Measurements from ENCODE around the gene TBX3.

Gene TBX3

GRCh38 chr12:114693059-114693531 lies 9.1 kb upstream of the TBX3 start:
- no peaks in the 10 kb centered on the region for H4K20me1 ChIP-seq (ENCODE audit: insufficient read depth, low read length)
- H3K79me2 ChIP-seq (ENCODE audit: insufficient read depth, low read length) = no peaks in the 10 kb centered on the region
- no peak overlapping the region for H3K4me2 ChIP-seq (ENCODE audit: low read length)
- H3F3A ChIP-seq (ENCODE audit: insufficient read depth, low read length) = no peaks in the 10 kb centered on the region
- no peaks in the 10 kb centered on the region for H3K9me3 ChIP-seq (ENCODE audit: low read length)
- no peaks in the 10 kb centered on the region for H3K27me3 ChIP-seq (ENCODE audit: insufficient read depth, low read length)
- no peak for TF ChIP-seq EZH2 (IDR thresholded peaks at IDR 0.05; ENCODE audit: borderline replicate concordance, low read length)
- no peak for TF ChIP-seq CTCF (IDR thresholded peaks at IDR 0.05; ENCODE audit: low read length)
- H3K9ac ChIP-seq (ENCODE audit: low read length) = no peak overlapping the region
- no peaks in the 10 kb centered on the region for H3K9me2 ChIP-seq (ENCODE audit: low read depth, low read length)
- no peak overlapping the region for H3K4me3 ChIP-seq (ENCODE audit: low read depth, low read length, poor library complexity, severe bottlenecking)
- H2AFZ ChIP-seq (ENCODE audit: low read length) = no peak overlapping the region
- no peak overlapping the region for H3K27ac ChIP-seq (ENCODE audit: low read depth, low read length, poor library complexity, severe bottlenecking)
- no peaks in the 10 kb centered on the region for H3K4me1 ChIP-seq (ENCODE audit: insufficient read depth, low read length, severe bottlenecking)
- H3K36me3 ChIP-seq (ENCODE audit: insufficient read depth, low read length) = no peaks in the 10 kb centered on the region

- Histone ChIP-seq H3K36me3 (ENCODE audit: insufficient read depth, low read length) (no peaks in the 10 kb centered on the region), H3K4me3 (ENCODE audit: low read depth, low read length, poor library complexity, severe bottlenecking) (no peak overlapping the region), H3K4me2 (ENCODE audit: low read length) (no peak overlapping the region), H3K9ac (ENCODE audit: low read length) (no peak overlapping the region), H3K27me3 (ENCODE audit: insufficient read depth, low read length) (no peaks in the 10 kb centered on the region), H3K27ac (ENCODE audit: low read depth, low read length, poor library complexity, severe bottlenecking) (no peak overlapping the region), H3F3A (ENCODE audit: insufficient read depth, low read length) (no peaks in the 10 kb centered on the region), H4K20me1 (ENCODE audit: insufficient read depth, low read length) (no peaks in the 10 kb centered on the region), H3K4me1 (ENCODE audit: insufficient read depth, low read length, severe bottlenecking) (no peaks in the 10 kb centered on the region), H3K9me3 (ENCODE audit: low read length) (no peaks in the 10 kb centered on the region), H3K9me2 (ENCODE audit: low read depth, low read length) (no peaks in the 10 kb centered on the region), H3K79me2 (ENCODE audit: insufficient read depth, low read length) (no peaks in the 10 kb centered on the region), H2AFZ (ENCODE audit: low read length) (no peak overlapping the region)
- no peak for TF ChIP-seq CTCF (IDR thresholded peaks at IDR 0.05; ENCODE audit: low read length)
- TF ChIP-seq EZH2 (IDR thresholded peaks at IDR 0.05; ENCODE audit: borderline replicate concordance, low read length) = no peak
These were observed 8.4 kb upstream of the TBX3 start for GRCh38 chr12:114692186-114693058.

- no peak overlapping the region for H3K4me3 ChIP-seq (ENCODE audit: low read depth, low read length, poor library complexity, severe bottlenecking)
- no peak for TF ChIP-seq EZH2 (IDR thresholded peaks at IDR 0.05; ENCODE audit: borderline replicate concordance, low read length)
- no peak for TF ChIP-seq CTCF (IDR thresholded peaks at IDR 0.05; ENCODE audit: low read length)
- no peak overlapping the region for H3K9ac ChIP-seq (ENCODE audit: low read length)
- H4K20me1 ChIP-seq (ENCODE audit: insufficient read depth, low read length) = no peaks in the 10 kb centered on the region
- no peaks in the 10 kb centered on the region for H3K9me2 ChIP-seq (ENCODE audit: low read depth, low read length)
- H3K9me3 ChIP-seq (ENCODE audit: low read length) = no peaks in the 10 kb centered on the region
- no peaks in the 10 kb centered on the region for H3F3A ChIP-seq (ENCODE audit: insufficient read depth, low read length)
- H3K79me2 ChIP-seq (ENCODE audit: insufficient read depth, low read length) = no peaks in the 10 kb centered on the region
- H3K27ac ChIP-seq (ENCODE audit: low read depth, low read length, poor library complexity, severe bottlenecking) = no peak overlapping the region
- H3K27me3 ChIP-seq (ENCODE audit: insufficient read depth, low read length) = no peaks in the 10 kb centered on the region
- H2AFZ ChIP-seq (ENCODE audit: low read length) = no peak overlapping the region
- H3K36me3 ChIP-seq (ENCODE audit: insufficient read depth, low read length) = no peaks in the 10 kb centered on the region
- no peak overlapping the region for H3K4me2 ChIP-seq (ENCODE audit: low read length)
- H3K4me1 ChIP-seq (ENCODE audit: insufficient read depth, low read length, severe bottlenecking) = no peaks in the 10 kb centered on the region
These were observed 7.8 kb upstream of the TBX3 start for GRCh38 chr12:114691763-114692185.
